GM19099 (cell line): ENCODE measurements around the gene PDE4D.

Source experiments
- POLR2A ChIP-seq: IDR thresholded peaks from 3 replicates; pipeline ENCODE4 v1.6.1; 2011; ENCODE audit warnings: low read depth; ENCODE audit not compliant: insufficient read length; ENCODE audit errors: extremely low read depth

PDE4D gene

DNA sequence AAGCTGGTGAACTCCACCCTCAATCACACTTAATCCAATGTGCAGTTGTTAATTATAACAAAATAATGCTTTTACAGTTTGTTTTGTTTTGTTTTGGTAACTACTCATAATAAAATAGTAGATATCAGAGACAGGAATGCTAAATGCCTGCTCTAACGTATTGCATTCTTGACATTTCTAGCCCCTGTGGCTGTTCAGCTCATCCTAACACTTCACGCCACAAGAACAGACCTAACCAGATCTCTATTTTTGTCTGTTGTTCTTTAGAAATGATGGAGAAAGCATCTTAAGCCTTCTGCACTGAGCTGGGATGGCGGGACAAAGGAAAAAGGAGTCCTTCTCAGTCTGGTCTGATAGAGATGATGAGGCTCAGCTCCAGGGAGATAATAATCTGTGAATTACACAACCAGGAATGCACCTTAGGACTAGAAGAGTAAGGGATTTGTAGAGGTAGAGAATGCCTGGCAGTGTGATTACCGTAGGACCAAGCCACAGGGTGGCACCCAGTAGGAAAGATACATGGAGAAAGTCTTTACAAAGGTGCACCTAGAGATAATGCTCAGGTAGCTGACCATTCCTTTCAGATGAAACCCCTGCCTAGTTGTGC lies 628.8 kb downstream of the PDE4D start:
- TF ChIP-seq POLR2A: no peak

DNA sequence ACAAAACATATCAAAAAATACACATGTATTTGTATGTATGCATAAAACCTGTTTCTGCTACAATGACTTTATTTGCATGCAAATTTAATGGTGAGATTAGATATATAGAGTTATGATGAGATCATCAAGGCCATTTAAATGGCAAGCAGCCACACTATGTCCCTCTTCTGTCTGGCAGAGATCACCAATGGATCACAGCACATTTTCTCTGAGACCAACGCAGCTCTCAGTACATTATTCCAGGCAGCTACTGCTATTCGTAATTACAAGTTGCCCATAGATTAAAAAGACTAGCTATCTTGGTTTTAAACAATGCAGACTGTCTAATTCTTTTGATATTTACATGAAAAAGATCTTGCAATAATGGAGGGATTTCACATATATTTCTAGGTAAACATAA lies 629.5 kb downstream of the PDE4D start:
- TF ChIP-seq POLR2A: no peak

DNA sequence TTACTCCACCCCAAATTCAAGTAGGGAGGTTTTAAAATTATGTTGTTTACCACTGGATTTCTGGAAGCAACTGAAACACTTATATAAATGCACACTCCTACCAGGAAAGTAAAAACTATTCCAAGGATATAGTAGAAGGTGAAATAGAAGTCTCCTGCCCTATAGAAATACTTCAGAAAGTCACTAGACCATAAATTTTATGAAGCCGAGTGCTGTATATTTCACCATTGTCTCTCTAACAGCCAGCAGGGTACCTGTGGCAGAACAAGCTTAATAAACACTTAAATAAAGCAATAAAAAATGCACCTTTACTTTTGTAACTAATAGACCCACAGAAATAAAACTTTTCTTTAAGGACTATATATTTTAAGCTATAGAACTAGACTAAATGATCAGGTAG lies 631.6 kb downstream of the PDE4D start:
- no peak for TF ChIP-seq POLR2A

DNA sequence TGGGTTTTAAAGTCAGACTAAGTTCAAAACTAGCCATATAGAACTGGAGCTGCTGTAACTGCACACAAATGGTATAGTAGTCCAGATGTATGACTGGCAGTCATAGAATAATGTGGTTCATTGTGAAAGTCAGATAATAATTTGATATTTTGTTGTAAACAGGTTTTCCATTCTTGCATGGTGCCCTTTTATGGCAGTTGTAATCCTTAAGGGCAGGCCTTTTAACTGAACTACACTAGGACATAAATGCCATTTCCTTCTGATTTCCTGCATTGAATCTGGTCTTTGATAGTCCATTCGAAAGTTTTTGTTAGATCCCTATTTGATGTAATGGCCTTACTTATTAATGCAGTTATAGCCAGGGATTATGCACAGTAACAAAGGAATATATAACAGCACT lies 632.6 kb downstream of the PDE4D start:
- TF ChIP-seq POLR2A: no peak

DNA sequence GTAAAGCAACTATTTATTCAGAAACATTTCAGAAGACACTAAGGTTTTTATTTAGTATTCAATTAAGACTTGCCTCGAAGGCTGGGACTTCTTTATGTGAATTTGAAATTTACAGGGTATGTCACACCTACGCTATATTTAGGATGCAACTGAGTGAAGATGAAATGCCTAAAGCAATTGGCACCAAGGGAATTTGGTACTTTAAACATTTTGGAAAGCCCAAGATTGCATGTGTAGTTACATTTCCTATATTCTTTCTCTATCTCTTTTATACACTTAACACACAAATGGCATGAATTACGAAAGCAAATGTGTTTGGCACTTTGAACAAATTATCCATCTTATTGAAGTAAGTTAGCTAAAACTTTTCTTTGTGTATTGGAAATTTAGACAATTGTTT lies 633.3 kb downstream of the PDE4D start:
- TF ChIP-seq POLR2A: no peak

DNA sequence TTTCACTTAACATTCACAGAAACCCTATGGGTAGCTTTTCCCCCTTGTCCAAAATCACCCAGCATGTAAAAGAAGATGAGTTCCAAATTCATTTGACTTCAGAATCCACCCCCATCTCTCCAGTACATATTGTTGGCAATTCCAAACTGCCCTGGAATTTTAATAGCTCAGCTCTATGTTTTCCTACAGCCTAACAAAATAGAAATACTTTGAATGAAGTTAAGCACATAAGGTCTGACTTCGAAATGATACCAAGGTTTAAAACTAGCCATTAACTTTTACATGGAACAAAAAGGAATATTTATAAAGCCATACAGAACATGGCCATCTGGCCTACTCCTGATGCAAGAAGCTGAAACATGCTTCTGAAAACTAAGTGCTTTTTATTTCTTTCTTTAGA lies 634.3 kb downstream of the PDE4D start:
- no peak for TF ChIP-seq POLR2A

DNA sequence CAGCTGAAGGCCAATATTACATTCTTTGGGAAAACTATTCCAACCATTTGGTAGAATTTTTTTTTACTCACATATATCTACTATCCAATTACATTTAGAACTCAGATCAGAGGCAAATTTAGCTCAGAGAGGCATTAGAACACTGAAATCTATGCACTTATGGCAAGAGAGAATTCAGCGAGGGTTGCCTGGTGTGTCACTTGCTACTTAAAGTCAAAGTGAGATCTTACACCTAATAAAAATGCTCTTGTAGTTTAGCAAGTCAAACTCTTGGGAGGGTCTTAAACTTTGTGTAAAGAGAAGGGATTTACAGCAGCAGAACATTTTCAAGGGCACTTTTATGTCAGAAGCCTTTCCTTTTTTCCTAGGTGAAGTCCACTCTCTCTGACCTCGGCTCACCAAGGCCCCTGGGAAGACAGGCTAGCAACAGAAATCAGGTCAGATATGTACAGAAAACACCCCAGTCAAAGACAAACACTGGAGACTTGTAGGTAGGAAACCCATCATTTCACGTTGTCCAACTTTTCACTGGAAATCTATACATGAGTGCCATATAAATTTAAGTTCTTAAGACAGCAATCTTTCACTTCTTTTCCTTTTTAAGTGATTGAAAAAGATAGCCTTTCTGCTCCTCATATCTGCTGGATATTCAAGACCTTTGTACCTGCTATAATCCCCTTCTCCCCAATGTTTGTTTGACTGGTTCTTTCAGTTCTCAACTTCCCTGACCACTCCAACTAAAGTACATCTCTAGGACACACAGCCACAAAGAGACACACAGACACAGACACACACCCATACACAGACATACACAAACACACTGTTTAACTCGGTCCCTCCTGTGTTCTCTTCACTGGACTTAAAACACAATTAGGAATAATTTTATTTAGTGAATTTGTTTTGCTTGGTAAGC lies 635.8 kb downstream of the PDE4D start:
- no peak for TF ChIP-seq POLR2A

DNA sequence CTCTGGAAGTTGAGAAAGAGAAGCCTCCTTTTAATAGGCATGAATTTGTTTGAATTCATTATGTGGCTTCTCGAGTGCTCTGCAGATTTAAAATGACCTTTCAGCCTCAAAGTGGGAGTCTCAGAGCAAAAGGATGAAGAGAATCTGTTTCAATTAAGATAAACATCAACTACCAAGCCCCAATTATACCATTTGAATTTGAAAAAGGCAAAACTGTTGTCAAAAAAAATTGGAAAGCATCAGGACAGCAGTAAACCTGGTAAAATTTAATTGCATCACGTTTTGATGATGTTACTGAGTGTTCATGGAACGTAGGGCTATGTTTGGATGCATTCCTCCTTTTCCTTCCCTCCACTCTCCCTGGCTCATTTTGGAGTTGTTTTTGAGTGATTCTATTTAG lies 637.2 kb downstream of the PDE4D start:
- TF ChIP-seq POLR2A: no peak

DNA sequence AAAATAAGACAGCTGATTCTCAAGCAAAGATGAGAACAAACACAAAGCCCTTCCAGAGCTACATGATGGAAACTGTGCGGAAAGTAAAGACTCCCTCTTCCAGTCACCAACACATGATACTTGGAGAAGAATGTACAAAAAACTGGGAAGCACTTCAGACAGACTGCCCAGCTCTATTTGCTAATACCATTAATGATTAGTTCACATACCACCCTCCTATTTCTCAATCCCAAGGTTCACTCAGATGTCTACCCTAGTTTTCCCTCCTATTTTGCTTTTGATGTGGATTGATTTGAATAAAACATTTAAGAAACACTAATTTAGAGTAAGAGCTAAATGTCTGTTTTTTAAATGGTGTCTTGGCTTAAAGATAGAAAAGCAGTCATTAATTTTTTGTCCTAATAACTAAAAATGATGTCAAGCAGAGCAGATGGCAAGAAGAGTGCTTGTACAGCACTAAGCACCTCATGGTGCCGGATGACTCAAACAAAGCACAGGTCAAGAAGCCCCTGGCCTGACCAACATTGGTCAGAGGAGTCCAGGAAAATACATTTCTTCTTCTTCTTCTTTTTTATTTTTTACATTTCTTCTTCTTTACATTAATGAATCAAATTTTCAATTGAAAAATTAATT lies 639.4 kb downstream of the PDE4D start:
- no peak for TF ChIP-seq POLR2A

DNA sequence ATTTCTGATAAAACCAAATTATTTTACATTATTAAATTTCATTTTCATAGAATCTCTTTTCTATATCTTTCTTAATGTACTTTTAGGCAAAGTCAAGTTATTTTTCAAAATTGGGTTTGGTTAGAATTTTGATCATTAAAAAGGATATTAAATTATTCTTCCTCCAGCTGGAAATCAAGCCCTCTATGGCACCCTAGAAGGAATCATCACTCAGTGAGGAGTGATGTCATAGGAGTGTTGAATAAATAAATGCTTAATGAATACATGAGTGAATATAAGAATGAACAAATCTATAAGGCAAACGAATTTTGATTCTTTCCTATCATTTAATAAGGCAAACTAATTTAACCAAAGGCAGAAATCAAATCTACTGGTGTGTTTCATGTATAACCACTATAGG lies 639.9 kb downstream of the PDE4D start:
- TF ChIP-seq POLR2A: no peak

DNA sequence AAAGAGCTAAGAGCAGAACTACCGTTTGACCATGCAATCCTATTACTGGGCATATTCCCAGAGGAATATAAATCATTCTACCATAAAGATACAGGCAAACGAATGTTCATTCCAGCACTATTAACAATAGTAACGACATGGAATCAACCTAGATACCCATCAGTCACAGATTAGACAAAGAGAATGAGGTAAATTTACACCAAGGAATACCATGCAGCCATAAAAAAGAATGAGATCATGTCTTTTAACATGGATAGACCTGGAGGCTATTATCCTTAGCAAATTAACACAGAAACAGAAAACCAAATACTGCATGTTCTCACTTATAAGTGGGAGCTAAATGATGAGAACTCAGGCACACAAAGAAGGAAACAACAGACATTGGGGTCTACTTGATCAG lies 641.9 kb downstream of the PDE4D start:
- no peak for TF ChIP-seq POLR2A

DNA sequence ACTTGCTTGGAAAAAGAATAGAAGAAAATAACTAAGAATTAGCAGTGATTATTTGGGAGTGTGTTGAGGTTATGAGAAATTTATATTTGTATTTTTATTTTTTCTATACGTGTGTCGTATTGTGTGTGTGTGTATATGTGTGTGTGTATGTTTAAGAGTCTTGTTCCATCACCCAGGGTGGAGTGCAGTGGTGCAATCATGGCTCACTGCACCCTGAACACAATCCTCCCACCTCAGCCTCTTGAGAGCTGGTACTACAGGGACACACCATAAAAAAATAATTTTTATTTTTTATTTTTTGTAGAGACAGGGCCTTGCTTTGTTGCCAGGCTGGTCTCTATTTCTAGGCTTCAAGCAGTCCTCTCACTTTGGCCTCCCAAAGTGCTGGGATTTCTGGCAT lies 643.8 kb downstream of the PDE4D start:
- no peak for TF ChIP-seq POLR2A

DNA sequence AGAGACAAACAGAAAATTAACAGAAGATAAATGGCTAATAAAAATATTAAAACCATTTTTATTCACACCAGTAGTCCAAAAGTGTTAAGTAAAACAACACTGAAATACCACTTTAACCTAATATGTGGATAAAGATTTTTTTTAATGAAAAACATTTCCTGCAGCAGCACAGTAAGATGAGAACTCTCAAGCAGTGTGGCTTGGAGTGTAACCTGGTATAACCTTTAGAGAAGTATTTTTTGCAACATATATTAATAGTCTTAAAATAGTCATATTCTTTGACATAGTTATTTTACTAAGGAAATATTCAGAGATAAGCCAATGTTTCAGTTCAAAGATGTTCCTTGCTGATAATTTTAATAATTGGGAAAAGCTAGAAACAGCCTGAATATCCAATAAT lies 644.4 kb downstream of the PDE4D start:
- no peak for TF ChIP-seq POLR2A

DNA sequence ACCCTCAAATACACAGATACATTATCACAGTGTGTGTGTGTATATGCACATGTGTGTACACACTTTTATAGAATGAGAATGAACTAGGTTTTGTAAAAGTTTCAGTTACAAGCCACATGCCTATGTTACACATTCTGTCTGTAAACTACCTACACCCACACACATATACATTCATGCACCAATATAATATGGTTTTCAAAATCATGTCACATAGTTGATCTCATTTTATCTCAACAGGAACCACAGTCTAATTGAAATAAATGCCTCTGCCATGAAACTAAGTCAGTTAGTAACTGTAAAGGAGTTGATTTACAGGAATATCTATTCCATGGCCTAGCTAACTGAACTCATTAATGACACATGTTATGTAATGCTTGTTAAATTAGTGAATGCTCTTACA lies 646.6 kb downstream of the PDE4D start:
- TF ChIP-seq POLR2A: no peak

DNA sequence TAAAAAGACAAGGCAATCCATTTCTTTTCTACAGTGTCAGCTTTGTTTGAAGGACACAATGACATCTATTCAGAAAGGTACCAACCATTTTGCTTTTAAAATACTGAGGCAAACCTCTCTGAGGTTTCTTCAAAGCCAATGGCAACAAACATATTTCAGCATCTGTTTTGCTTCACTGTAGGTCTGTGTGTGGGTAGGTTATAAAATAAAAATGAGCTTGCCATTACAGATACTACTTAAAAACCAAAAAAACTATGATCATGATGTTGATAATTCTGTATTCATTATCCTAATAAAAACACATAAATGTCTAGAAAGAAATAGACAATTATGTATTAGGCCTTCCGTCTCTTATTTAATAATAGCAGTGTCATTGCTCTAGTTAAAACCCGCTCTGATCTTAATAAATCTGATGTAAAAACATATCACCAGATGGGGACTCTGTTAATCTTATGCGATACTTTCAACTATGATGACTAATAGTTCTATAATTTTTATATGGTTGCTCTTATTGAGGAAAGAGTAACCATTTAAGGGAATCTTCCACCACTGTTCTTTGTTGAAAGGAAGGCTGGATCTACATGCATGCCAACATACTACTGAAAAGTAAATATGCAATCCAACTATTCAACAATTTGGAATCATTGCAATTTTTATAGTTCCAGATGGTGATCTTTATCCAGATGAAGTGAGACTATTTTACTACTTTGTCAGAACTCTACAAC lies 647.2 kb downstream of the PDE4D start:
- no peak for TF ChIP-seq POLR2A
